GM19099 (cell line): ENCODE measurements around the gene AGMAT.

Experiments
- POLR2A ChIP-seq: IDR thresholded peaks from 3 replicates; pipeline ENCODE4 v1.6.1; 2011; ENCODE audit warnings: low read depth; ENCODE audit not compliant: insufficient read length; ENCODE audit errors: extremely low read depth

Gene AGMAT

GRCh38 chr1:15546641-15547040 is 38.2 kb downstream of the AGMAT start:
- TF ChIP-seq POLR2A, result no peak

DNA sequence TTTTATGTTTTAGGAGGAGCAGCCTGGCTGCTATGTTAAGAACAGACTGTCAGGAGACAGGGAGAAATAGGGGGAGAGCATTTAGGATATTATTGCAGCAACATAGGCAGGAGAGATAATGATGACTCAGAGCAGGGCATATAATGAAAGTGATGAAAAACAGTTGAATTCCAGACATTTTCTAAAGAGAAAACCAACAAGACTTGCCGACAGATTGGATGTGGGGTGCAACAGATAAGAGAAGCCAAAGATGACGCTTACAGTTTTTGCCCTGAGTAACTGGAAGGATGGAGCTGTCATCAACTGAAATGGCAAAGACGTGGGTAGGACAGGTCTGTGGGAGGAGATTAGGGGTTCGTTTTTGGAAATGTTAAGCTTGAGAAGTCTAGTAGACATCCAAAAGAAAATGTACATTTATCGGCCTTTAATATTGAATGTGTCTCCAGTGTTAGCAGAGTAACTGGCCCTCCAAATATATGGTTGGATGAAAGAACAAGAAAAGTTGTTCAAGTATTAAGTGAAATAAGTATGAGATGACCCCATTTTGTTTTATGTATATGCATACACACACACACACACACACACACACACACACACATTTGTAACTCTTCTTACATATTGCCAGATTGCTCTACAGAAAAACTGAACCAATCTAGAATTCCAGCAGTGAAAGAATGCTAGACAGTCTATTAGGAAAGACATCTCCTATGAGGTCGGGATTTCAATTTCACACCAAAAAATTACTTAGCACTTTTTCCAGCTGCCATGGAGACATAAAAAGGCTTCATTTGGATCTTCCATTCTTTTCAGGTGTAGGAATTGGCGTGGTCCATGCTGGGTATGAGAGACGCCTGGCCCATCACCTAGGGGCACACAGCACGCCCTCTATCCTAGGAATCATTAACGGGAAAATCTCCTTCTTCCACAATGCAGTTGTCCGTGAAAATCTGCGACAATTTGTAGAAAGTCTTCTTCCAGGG is 41.0 kb downstream of the AGMAT start:
- TF ChIP-seq POLR2A, result no peak

DNA sequence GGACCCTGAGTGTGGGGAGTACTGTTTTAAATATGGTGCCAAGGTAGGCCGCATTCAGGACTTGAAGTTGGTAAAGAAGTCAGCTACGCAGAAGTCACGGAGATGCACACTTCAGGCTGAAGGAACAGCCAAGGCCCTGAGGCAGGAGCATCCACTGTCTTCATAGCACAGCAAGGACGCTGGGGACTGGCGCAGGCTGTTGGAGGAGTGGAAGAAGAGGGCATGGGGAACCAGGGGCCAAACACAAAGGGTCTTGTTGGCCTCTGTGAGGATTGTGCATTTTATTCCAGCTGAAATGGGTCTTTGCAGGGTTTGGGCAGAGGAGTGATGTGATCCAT is 41.6 kb downstream of the AGMAT start:
- TF ChIP-seq POLR2A, result no peak

DNA sequence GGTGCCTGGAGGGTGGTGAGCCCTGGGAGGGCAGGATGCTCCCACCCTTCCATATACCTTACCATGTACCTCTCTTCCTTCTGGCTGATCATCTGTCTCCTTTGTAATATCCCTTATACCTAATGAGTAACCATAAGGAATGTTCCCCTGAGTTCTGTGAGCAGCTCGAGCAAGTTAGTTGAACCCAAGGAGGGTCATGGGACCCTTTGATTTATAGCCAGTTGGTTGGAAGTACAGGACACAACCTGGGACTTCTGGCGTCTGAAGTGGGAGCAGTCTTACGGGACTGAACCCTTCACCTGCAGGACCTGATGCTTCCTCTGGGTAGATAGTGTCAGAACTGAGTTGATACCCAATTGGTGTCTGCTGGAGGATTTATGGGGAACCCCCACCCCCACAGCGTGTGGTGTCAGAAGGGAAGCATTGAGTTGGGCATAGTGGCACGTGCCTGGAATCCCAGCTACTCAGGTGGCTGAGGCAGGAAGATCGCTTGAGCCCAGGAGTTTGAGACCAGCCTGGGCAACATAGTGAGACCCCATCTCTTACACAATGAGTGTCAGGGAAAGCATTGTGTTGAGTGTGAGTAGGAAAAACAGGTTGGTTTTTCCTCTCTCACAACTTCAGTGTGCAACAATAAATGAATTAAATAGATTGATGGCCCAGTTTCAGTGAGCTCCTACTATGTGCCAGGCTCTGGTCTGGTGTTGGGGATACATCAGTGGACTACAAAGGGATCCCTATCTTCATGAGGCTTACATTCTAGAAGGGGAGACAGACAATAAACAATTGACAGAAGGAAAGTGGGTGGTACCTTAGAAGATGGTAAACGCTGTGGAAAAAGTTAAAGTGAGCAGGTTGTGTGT is 42.2 kb downstream of the AGMAT start:
- TF ChIP-seq POLR2A, result no peak

DNA sequence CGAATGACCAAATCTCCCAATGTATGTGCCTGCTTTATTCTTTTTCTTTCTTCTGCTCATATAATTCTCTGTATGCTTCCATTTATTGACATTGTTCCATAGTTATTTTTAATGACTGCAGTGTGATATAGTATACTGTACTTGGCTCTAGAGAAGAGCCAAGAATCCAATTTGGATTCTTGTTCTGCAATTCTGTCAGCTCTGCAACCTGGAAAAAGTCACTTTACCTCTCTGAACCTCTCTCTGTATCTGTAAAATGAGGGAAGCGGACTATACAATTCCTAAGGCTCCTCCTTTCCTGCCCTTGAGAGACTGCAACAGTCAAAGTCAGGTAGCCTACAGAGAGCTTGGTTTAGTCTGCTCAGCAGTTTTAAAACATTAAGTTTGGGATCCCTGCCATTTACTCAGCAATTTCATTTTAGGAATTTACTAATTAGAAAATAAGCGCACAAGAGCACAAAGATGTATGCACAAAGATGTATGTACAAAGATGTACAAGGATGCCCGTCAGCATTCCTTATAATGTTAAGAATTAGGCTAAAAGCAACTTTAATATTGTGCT is 43.5 kb downstream of the AGMAT start:
- no peak for TF ChIP-seq POLR2A

DNA sequence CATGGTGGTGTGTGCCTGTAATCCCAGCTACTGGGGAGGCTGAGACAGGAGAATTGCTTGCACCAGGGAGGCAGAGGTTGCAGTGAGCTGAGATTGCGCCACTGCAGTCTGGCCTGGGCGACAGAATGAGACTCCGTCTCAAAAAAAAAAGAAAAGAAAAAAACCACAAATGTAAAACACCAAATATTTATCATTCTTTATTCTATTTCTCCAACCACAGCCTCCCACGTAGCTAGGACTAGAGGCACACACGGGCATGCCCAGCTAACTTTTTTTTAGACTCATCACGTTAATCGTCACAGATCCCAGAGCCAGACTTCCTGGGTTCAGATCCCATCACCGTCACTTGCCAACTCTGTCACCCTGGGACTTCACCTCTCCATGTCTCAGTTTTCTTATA is 44.7 kb downstream of the AGMAT start:
- TF ChIP-seq POLR2A, result no peak

DNA sequence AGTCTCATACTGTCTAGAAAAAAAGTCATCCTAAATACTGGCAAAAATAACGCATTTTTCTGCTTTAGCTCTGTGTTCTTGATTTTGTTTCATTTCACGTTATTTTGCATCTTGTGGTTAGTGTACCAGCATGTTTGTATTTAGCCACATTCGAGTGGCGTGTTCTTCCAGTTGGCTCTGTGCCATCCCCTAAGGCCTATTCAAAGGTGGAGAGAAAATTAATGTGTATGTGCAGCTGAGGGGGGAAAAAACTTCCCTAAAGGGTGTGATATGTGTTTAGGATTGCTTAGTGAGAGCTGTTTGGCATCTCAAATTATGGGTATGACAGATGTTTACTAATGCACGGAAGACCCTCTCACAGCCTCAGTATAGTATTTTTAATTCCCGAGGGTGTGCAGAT is 46.1 kb downstream of the AGMAT start:
- no peak for TF ChIP-seq POLR2A

GRCh38 chr1:15531682-15532081 is 53.2 kb downstream of the AGMAT start:
- no peak for TF ChIP-seq POLR2A

DNA sequence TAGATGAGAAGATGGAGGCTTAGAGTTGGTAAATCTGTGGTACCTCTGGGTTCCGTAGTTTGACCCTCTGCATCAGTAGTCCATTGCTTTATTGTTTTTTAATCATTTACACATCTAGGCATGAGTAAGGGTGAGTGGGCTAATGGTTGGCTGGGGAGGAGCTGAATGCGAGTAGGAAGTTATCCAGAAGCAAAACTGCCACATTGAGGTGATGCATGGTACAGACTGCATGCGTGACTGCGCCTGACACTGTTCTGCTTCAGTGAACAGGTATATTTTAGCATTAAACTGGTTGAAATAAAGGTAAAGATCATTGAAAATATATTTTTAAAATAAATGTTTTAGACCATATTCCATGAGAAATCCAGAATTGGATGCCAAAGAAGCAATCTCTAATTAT is 53.8 kb downstream of the AGMAT start:
- TF ChIP-seq POLR2A, result no peak

- TF ChIP-seq POLR2A, result peak; percentile 71
These were observed 58.1 kb downstream of the AGMAT start, which contains the start of gene DNAJC16 for GRCh38 chr1:15526490-15527339. Gene DNAJC16 (plus strand): TSS chr1:15526848. CDS start chr1:15529106, 2,258 bp downstream.

DNA sequence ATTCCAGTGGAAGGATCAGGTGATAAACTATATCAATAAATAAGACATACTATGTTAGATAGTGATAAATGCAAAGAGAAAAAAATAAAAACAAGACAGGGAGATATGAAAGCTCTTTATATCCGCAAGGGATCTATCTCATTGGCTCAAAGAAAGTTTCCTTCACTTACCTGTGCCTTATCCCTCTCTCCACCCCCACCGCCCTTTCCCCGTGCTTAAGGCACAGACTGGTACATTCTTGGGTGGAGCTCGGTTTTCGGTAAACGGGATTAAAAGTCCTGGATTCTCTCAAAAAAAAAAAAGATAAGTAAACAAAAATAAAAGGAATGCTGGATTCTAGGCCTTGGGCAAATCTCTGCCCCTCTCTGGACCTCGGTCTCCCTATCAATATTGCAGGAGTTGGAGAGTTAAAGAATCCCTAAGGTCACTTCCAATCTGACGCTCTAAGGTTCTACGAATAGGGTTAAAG is 58.8 kb downstream of the AGMAT start:
- no peak for TF ChIP-seq POLR2A

GRCh38 chr1:15525050-15526020 is 59.5 kb downstream of the AGMAT start:
- TF ChIP-seq POLR2A, result peak; percentile 46

GRCh38 chr1:15524283-15525049 is 60.4 kb downstream of the AGMAT start:
- no peak for TF ChIP-seq POLR2A

GRCh38 chr1:15524021-15524282 is 60.9 kb downstream of the AGMAT start, which contains the start of gene CASP9:
Gene CASP9 (minus strand): TSS chr1:15524215. CDS start chr1:15524200, 15 bp downstream.
- TF ChIP-seq POLR2A, result peak; percentile 82
